Breast epithelium (tissue), 3 donors: ENCODE data around the gene LYPD5.

Experiments used
- POLR2A ChIP-seq: fragments of 450-650 bp; IDR thresholded peaks from one replicate; pipeline ENCODE4 v1.6.1; 2016; ENCODE audit warnings: antibody characterized with exemption, mild to moderate bottlenecking, moderate library complexity
- POLR2AphosphoS5 ChIP-seq, 3 donors: sonication (generic); formaldehyde crosslinking; IDR thresholded peaks; one replicate each; pipeline ENCODE4 v1.6.1; 2017; ENCODE audit warnings: antibody characterized with exemption in 3 of 3
- TF ChIP-seq, protein P1 (sequence below), 3 donors: fragments of 450-650 bp; IDR thresholded peaks; one replicate each; pipeline ENCODE4 v1.5.1; 2016 to 2017; ENCODE audit warnings: antibody characterized with exemption in 3 of 3, mild to moderate bottlenecking in 3 of 3, moderate library complexity in 3 of 3

DNA sequence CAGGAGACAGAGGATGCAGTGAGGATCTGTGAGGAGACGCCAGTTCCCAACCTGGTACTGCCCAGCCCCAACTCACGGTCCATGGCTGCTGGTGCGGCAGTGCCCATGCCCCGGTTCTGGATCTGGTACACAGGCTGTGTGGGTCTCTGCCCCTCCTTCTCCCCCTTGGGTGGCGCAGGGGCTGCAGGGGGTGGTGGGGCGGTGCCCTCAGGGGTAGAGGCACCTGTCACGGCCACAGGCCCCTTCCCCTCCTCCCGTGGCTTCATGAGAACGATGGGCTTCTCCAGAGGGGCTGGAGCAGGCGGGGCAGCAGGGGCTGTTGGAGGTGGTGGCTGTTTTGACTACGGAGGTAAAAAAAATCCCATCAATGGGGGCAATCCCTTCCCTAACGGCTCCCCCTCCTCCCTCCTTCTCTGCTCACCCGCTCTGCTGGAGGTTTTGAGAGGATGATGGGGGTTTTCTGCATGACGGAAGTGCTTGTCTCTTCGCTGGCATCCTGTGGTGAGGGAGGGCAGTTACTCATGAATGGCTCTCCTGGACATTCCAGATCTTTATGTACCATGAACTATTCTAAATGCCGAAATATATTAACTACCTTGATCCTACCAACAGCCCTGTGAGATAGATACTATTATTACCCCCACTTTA, 54.6 kb downstream of the LYPD5 start:
- TF ChIP-seq POLR2A (no peak), POLR2AphosphoS5 (IDR thresholded peaks at IDR 0.05) (no peak)
- TF ChIP-seq, protein P1, sequence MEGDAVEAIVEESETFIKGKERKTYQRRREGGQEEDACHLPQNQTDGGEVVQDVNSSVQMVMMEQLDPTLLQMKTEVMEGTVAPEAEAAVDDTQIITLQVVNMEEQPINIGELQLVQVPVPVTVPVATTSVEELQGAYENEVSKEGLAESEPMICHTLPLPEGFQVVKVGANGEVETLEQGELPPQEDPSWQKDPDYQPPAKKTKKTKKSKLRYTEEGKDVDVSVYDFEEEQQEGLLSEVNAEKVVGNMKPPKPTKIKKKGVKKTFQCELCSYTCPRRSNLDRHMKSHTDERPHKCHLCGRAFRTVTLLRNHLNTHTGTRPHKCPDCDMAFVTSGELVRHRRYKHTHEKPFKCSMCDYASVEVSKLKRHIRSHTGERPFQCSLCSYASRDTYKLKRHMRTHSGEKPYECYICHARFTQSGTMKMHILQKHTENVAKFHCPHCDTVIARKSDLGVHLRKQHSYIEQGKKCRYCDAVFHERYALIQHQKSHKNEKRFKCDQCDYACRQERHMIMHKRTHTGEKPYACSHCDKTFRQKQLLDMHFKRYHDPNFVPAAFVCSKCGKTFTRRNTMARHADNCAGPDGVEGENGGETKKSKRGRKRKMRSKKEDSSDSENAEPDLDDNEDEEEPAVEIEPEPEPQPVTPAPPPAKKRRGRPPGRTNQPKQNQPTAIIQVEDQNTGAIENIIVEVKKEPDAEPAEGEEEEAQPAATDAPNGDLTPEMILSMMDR (IDR thresholded peaks at IDR 0.05): no peak
